VCaP (cell line): ENCODE results near the gene JOSD2.

Experiments
- H3K27ac ChIP-seq: fragments of 450-650 bp; 2 replicates; pipeline ENCODE4 v1.5.1; 2017
- CTCF ChIP-seq: fragments of 450-650 bp; conservative IDR thresholded peaks from 2 replicates; pipeline ENCODE4 v1.5.1; 2017; ENCODE audit warnings: mild to moderate bottlenecking, moderate library complexity

The JOSD2 gene

DNA sequence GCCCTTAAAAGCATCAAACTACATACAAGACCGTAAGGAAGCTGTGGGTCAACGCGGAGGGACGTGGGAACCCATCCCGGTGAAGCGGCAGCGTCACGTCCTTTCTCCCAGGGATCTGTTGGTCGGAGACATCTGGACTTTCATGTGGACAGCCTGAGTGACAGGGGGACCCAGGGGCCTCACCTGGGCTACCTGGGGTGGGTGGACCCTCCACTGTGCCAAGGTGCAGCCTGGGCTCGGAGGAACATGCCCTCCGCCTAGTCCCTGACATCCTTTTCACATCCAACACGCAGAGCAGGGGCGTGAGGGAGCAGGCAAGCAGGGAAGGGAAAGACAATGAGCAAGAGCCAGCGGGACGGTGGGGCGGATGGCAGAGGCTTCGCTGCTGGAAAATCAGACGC, 20.6 kb downstream of the JOSD2 start:
- TF ChIP-seq CTCF, result no peak
- H3K27ac ChIP-seq, result no peak overlapping the region

GRCh38 chr19:50489461-50490011, 21.5 kb downstream of the JOSD2 start:
- H3K27ac ChIP-seq, result no peak overlapping the region
- TF ChIP-seq CTCF, result no peak

DNA sequence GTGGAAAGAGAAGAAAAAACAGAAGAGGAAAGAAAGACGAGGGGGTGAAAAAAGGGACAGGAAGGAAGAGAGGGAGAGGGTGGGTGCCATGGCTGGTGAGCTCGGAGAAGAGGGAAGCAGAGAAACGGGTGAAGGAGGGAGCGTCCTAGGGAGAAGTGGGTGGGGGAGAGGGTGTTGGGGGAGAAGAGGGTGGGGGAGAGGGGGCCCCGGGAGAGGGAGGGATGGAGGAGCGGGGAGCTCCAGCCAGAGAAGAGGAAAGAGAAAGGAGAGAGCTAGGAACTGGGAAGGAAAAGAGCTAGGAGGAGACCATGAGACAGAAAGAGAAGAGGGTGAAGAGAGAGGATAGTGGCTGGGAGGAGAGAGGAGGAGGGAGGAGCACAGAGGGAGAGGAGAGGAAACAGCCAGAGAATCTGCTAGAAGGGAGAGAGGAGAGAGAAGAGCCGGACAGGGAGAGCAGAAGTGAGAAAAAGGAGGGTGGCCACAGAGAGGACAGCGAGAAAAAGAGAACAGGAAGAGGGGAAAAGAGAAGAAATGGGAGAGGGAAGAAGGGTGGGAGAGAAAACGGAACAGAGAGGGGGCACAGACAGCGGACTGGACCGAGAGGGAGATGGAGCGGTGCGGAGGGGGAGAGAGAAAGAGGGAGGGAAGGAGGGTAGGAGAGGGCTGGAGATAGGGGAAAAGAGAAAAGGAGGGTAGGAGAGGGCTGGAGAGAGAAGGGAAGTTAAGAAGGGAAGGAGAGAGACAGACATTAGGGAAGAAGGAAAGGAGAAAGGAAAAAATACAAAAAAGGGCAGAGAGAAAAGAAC, 22.4 kb downstream of the JOSD2 start:
- TF ChIP-seq CTCF, result no peak
- no peak overlapping the region for H3K27ac ChIP-seq

DNA sequence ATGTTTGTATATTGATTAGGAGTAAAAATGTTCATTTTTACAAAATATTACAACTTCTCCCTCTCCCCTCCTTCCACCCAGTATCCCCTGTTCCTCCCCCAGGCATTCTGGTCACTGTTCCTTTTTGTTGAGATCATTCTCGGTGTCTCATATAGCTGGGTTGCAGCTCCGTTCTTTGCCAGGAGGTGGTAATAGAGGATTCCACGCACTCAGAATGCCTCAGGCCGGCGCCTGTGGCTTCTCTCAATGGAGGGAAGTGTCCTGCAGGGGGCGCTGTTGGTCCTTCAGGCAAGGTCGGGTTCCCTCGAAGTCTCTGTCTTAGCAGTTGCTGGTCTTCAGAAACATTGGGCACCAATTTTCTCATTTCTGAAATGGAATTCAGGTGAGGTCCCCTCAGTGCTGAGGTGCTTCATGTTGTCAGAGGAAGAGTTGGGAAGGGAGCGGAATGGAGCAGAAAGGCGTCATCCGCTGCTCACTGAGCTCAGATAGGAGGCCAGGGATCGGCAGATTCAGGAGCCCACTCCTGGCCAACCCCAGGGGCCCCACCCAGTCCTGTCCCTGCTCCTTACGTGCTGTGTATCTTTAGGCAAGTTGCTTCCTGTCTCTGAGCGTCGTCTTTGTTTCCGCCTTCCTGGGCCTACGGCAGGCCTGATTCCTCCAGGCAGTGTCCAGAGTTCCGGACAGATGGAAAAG, 24.0 kb downstream of the JOSD2 start:
- H3K27ac ChIP-seq, result no peak overlapping the region
- peak; percentile 64 for TF ChIP-seq CTCF

DNA sequence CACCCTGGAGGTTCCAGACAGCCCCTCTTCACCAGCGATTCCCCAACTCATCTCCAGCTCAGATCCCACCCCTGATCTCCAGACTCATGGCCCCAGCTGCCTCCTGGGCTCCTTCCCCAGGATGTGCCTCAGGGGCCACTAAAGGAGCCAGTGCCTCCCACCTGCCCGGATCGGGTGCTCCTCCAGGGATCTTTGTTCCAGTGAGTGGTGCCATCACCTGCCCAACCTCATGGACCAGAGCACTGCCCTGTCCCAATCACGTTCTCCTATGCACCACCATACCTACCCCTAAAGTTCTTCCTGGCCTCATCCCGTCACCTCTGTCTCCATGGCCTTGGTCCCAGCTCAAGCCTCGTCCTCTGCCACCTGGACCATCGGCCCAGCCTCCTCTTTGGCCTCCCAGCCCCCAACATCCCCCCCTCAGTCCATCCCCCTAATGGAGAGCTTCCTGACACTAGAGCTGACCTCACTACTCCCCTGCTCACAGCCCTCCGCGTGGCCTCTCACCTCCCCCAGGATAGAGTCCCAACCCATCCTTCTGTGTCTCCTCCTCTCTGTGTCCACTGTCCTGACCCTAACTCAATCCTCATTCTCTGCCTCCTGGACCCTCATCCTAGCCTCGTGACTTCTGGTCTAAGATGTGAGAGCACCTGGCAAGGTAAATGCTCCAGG, 25.6 kb downstream of the JOSD2 start:
- no peak for TF ChIP-seq CTCF
- no peak overlapping the region for H3K27ac ChIP-seq

DNA sequence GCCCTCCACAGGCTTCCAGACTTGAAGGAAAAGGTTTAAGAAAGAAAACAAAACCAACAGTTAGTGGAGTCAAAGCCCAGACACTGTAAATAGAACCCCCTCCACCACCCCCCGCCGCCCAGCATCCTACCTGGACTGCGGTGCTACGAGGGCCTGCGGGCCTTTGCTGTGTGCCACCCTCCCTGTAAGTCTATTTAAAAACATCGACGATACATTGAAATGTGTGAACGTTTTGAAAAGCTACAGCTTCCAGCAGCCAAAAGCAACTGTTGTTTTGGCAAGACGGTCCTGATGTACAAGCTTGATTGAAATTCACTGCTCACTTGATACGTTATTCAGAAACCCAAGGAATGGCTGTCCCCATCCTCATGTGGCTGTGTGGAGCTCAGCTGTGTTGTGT, 28.1 kb downstream of the JOSD2 start:
- H3K27ac ChIP-seq, result no peak overlapping the region
- no peak for TF ChIP-seq CTCF

GRCh38 chr19:50482271-50482855, 28.6 kb downstream of the JOSD2 start:
- no peak overlapping the region for H3K27ac ChIP-seq
- no peak for TF ChIP-seq CTCF
